ENCODE results near the gene EIF1.
"Not testable (repeated sequence)": the region's sequence is repeated elsewhere in the genome, so short reads cannot be mapped to it uniquely, and the experiment has no call there.

Gene EIF1

GRCh38 chr17:41688641-41689496, at the start of gene EIF1:
EIF1 (plus strand) TSS chr17:41688885; CDS start chr17:41689039, 154 bp downstream.
- peak; percentile 99 for DNase-seq

DNA sequence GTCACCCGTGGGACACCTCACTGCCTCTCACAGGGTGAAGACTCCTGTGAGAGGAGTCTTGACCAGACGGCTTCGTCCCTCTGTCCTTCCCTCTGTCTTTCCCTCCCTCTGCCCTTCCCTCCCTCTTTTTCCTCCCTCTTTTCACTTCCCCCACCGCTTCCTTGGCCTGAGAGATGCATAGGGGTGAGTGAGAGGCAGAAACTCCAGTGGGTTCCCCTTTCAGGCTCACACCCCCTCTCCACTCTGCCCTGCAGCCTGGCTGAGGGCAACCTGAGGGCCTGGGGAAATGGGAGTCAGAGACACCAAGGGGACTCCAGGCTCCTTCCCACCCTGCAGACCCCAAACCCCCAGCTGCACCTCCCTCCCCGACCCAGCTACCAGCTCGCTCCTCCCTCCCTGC, 49.7 kb upstream of the EIF1 start:
- no peak for DNase-seq

DNA sequence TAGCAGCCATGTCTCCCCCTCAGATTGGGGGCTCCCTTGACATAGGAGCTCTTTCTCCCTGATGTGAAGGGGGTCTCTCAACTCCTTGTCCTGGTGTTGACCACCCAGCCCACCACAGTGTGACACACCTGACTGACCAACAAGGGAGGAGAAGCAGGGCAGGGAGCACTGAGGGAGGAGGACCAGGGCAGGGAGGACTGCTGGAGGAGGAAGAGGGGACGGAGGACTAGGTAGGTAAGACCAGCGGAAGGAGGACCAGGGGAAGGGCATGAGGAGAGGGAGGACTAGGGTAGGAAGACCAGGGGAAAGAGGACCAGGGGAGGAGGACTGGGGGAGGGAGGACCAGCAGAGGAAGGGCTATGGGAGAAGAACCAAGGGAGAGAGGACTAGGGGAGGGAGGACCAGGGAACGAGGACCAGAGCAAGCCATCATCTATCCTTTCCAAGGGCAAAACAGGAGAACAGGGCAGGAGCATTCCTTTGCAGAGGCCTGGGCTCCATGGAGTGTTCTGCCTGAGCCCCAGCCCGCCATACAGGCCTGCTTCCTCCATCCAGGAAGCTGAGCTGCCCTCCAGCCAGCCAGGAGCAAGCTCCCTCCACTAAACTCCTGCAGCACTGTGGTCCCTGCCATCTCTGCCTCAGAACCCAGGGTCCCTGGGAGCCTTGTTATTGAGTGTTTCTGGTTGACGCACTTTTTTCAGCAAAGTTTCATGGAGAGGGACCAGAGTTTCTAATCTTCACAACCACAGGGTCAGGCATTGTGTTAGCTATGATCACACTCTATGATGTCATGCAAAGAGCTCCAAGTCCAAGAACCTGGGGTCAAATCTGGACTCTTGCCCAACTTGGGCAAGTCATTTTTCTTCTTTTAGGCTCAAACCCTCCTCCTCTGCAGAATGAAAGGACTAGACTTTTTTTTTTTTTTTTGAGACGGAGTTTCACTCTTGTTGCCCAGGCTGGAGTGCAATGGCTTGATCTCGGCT, 48.9 kb upstream of the EIF1 start:
- DNase-seq = no peak

- not testable (repeated sequence) for DNase-seq
These were observed 48.1 kb upstream of the EIF1 start for GRCh38 chr17:41640596-41640995.

GRCh38 chr17:41642252-41643156, 46.2 kb upstream of the EIF1 start:
- no peak for DNase-seq

DNA sequence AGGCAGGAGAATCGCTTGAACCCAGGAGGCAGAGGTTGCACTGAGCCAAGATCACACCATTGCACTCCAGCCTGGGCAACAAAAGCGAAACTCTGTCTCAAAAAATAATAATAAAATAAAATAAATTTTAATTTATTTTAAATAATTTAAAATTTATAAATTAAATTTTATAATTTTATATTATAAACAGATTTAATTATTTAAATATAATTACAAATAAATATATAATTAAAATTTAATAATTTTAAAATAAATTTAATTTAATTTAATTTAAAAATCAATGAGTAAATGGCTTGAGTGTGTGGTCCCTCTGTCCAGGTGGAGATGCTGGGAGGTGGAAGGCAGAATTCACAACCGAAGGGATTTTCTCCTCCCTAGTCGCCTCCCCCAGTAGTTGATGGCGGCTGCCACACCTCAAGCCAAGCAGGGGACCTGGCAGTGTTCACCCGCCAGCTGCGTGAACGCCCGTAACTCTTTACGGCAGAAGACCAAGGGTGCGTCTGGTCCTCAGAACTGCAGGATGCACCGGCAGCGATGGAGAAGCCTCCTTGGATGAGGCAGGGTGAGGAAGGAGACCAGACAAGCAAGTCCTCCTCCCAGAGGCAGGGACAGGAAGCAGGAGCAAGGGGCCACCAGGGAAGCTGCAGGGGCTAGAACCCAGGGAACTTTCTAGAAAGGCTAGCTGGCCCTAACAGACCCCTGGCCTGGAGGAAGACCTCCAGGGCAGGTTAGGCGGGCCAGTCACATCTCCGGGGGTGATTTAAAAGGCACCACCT, 41.5 kb upstream of the EIF1 start:
- no peak for DNase-seq

- peak; percentile 47 for DNase-seq
These were observed 40.7 kb upstream of the EIF1 start for GRCh38 chr17:41647940-41648410.

DNA sequence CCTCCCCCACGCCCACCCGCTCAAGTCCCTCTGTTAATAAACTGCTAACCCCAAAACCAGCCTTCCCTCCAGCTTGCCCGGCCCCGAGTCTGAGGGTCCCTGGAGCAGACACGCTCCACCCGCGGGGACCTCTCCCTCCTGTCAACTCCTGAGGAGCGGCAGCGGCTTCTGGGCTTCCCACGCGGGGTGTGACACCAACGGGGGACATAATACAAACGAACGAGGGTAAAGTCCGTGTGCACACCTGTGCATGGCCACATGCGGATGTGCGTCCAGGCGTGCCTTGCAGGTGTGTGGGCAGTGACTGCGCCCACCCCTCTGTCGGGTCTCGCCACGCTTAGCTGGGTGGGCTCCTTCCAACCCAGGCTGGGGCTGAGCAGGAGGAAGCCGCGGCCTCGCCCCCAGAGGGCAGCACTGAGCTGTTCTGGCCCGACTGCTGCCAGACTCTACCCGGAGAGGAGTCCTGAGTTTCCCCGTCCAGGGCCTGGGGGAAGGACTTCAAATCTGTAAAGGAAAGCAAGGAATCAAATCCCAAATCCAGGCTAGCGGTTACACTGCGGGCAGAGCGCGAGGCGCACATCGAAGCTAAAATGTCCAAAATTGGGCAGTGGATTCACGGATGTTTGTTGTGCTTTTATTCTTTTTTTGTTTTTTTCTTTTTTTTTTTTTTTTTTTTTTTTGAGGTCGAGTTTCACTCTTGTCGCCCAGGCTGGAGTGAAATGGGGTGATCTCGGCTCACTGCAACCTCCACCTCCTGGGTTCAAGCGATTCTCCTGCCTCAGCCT, 40.1 kb upstream of the EIF1 start:
- peak; percentile 50 for DNase-seq

DNA sequence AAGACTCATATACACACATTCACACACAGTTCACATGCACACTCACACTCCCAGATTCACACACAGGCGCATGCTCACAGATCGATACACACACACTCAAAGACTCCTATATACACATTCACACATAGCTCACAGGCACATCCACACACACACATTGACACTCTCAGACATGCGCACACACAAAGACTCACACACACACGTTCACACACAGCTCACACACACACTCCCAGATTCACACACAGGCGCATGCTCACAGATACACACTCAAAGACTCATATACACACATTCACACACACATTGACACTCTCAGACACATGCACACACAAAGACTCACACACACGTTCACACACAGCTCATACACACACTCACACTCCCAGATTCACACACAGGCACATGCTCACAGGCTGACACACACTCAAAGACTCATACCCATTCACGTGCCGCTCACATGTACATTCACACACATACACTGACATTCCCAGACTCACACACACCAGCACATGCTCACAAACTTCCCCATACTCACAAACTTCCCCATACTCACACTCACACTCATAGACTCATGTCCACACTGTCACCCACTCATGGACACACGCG, 38.7 kb upstream of the EIF1 start:
- DNase-seq = no peak

DNA sequence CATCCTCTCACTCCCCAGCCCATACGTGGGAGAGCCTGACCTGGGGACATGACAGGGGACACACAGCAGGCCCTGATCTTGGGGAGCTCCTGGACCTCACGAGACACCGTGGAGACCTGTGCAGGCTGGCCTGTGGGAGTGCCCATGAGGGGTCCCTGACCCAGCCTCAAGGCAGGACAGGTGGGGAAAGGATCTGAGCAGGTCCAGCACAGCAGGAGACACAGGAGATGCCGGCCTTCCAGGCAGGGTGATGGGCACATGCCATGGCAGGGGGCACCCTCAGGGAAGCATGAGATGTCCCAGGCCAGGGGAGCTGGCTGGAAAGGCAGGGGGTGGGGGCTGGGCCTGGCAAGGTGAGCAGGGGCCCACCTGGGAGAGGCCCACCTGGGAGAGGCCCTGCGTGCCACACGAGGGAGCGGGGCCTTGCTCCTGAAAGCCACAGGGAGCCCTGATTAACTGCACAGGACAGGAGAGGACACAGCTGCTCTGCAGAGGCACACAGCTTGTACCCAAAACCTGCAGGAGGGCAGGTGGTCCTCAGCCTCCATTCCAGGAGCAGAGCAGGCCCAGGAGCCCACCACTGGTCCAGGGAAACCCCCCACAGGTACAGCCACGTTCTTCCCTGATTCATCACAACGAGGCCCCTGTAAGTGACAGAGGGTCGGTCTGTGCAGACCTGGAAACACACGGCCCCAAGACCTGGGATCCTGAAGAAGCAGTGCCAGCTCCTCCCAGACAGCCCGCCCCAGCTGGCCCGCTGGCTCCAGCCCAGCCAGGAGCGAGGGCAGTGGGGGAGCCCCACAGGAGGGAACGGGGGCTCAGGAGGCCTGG, 37.7 kb upstream of the EIF1 start:
- DNase-seq = no peak

- no peak for DNase-seq
These were observed 36.8 kb upstream of the EIF1 start for GRCh38 chr17:41651625-41652460.

DNA sequence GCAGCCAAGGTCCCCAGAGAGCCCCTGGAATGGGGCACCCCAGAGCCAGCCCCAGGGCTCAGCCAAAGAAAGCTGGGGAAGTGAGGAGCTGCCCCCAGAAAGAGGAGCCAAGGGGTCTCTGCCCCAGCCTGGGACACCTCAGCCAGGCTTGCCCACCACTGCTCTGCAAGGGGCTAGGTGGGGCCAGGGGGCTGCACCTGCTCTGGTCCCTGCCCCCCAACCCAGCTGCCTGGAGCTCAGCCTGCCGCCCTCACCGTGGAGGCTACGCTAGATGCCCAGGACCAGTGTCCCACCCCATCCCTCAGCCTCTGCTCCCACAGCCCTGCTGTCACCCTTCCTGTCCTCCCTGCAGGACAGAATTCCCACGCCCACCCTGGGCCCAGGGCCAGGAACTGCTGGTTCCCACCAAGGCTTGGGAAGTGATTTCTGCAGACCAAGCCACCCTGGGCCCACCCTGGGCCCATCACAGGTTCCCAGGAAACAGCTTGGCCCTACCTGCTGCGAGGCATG, 36.2 kb upstream of the EIF1 start:
- DNase-seq = no peak

- no peak for DNase-seq
These were observed 35.3 kb upstream of the EIF1 start for GRCh38 chr17:41653421-41653820.

DNA sequence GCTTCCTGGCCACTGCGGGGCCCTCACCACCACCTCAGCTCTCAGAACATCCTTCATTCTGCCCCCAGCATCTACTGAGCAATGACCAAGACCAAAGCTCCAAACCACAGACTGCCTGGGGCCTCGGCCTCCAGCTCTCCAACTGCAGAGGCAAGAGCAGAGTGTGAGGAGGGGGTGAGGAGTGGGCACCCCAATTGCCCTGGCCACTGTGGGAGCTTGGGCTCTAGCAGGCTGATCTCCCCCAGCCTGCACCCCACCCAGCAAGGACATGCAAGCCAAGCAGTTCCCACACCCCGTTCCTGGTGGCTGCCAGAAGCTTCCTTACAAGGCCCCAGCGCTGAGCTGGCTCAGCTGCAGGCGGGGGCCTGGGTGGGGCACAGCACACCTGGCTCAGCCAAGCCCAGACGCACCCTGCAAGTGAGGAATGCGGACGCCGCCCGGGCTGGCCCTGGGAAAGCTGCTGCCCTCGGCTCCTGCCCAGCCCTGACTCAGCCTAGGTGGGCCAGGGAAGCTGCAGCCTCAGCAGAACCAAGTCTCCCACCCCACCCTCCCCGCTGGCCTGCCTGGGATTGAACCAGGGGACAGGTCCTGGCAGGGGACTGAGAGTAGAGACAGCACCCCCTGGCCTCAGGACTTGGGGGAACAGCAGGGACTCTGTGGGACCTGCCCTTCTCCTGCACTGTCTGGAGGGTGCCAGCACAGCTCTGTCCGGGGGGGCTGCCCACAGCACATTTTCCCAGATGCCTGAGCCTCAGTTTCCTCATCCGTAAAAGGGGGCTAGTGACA, 34.6 kb upstream of the EIF1 start:
- DNase-seq = no peak

DNA sequence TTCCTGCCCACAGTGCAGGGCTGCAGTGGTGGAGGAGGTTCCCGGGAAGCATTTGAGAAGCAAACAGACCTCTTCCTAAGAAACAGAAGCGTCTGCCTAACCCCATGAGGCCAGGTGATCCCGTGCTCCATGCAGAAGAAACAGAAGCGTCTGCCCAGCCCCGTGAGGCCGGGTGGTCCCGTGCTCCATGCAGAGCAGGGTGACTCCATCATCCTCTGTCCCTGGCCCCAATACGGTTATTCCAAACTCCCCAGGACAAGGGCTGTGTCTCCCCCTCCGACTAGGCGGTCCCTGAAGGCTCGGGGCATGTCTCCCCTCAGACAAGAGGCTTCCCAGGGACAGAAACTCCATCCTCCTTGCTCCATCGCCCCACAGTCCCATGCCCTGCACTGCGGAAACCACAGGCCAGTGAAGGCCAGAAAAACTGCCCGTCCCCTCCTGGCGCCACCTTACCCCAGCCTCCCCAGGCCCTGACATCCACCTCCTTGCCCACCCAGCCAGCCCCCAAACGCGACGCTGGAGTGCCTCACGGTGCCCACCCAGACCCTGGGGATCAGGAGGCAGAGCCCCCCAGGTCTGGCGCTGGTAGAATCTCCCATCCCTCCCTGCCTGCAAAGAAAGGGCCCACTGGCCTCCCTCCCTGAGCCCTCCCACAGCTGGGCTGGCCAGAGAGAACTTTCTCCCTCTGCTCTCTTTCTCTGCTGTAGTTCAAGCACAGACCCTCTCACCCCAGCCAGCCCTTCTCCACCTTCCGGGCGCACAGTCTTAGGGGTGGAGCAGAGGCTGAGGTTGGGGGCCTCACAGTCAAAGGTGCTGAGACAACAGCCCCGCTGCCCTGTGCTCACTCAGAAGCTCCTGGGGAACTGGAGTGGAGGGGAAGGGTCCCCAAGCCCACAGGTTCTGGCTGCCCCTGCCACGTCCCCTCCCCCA, 33.7 kb upstream of the EIF1 start:
- no peak for DNase-seq

GRCh38 chr17:41655611-41656111, 33.0 kb upstream of the EIF1 start:
- DNase-seq = peak; percentile 51

Measured in NCI-H510A (cell line).